Neural progenitor cell (in vitro differentiated cells): ENCODE data around the gene LYPLA2. TPM values are rescaled to one million over a fixed set of nuclear protein-coding genes. Genes with fewer than 3 reads are reported as not detected.

Experiments used
- DNase-seq: peaks from one replicate; pipeline ENCODE4 v3.0.0-alpha.2; 2016; ENCODE audit warnings: low spot score
- H2AFZ ChIP-seq: fragments of 200-600 bp; sonication (generic); replicated peaks from 2 replicates; pipeline ENCODE4 v1.6.1; 2016; ENCODE audit warnings: antibody characterized with exemption
- H3F3A ChIP-seq: fragments of 200-600 bp; sonication (generic); 2 replicates; pipeline ENCODE4 v1.6.1; 2016; ENCODE audit warnings: antibody characterized with exemption, low read depth
- H3K27ac ChIP-seq: fragments of 200-600 bp; sonication (generic); 2 replicates; pipeline ENCODE4 v1.5.1; 2016; ENCODE audit warnings: mild to moderate bottlenecking
- H3K27me3 ChIP-seq: fragments of 200-600 bp; sonication (generic); 2 replicates; pipeline ENCODE4 v1.6.1; 2016; ENCODE audit warnings: mild to moderate bottlenecking, moderate library complexity
- H3K36me3 ChIP-seq: fragments of 200-600 bp; sonication (generic); 2 replicates; pipeline ENCODE4 v1.5.1; 2016
- H3K4me1 ChIP-seq: fragments of 200-600 bp; sonication (generic); 2 replicates; pipeline ENCODE4 v1.6.1; 2016; ENCODE audit warnings: mixed run types
- H3K4me2 ChIP-seq: fragments of 200-600 bp; sonication (generic); 2 replicates; pipeline ENCODE4 v1.6.1; 2016
- H3K4me3 ChIP-seq: fragments of 200-600 bp; sonication (generic); 2 replicates; pipeline ENCODE4 v1.5.1; 2016
- H3K79me2 ChIP-seq: fragments of 200-600 bp; sonication (generic); 2 replicates; pipeline ENCODE4 v1.6.1; 2016; ENCODE audit warnings: low read depth
- H3K9ac ChIP-seq: fragments of 200-600 bp; sonication (generic); 2 replicates; pipeline ENCODE4 v1.6.1; 2016
- H3K9me3 ChIP-seq: fragments of 200-600 bp; sonication (generic); 2 replicates; pipeline ENCODE4 v1.5.1; 2016; ENCODE audit warnings: low read depth
- H4K20me1 ChIP-seq: fragments of 200-600 bp; sonication (generic); 2 replicates; pipeline ENCODE4 v1.6.1; 2016; ENCODE audit warnings: low read depth
- H3K27ac Mint-ChIP-seq: 3 replicates; pipeline ENCODE4 v1.8.0; 2021; ENCODE audit warnings: mixed read lengths
- H3K27me3 Mint-ChIP-seq: 2 replicates; pipeline ENCODE4 v1.8.0; 2022; ENCODE audit warnings: low read depth, mild to moderate bottlenecking, inconsistent platforms, moderate library complexity, mixed read lengths; ENCODE audit not compliant: insufficient read depth
- H3K36me3 Mint-ChIP-seq: 3 replicates; pipeline ENCODE4 v1.8.0; 2021; ENCODE audit warnings: mixed read lengths
- H3K4me1 Mint-ChIP-seq: 3 replicates; pipeline ENCODE4 v1.8.0; 2021; ENCODE audit warnings: mixed read lengths
- H3K4me3 Mint-ChIP-seq: 3 replicates; pipeline ENCODE4 v1.8.0; 2021; ENCODE audit warnings: mild to moderate bottlenecking, moderate library complexity, mixed read lengths
- H3K9me3 Mint-ChIP-seq: 3 replicates; pipeline ENCODE4 v1.8.0; 2020; ENCODE audit warnings: mixed read lengths
- EZH2 ChIP-seq: fragments of 200-600 bp; sonication (generic); IDR thresholded peaks from 2 replicates; pipeline ENCODE4 v1.6.1; 2017; ENCODE audit warnings: antibody characterized with exemption, mild to moderate bottlenecking, moderate library complexity
- EZH2phosphoT487 ChIP-seq: fragments of 200-600 bp; sonication (generic); IDR thresholded peaks from 2 replicates; pipeline ENCODE4 v1.6.1; 2017; ENCODE audit warnings: antibody characterized with exemption
- total RNA-seq: library from RNA; depleted of rRNA; stranded (reverse); fragments of >200 nt; gene quantifications from 2 replicates; pipeline ENCODE4 v1.2.3, GENCODE V29; 2015; ENCODE audit warnings: low replicate concordance
- TF ChIP-seq, protein P1 (sequence below): fragments of 200-600 bp; sonication (generic); IDR thresholded peaks from 2 replicates; pipeline ENCODE4 v1.5.1; 2017; ENCODE audit warnings: antibody characterized with exemption, mild to moderate bottlenecking

The LYPLA2 gene
- total RNA-seq, 1 donor from 2014 or later: 41.8 TPM

DNA sequence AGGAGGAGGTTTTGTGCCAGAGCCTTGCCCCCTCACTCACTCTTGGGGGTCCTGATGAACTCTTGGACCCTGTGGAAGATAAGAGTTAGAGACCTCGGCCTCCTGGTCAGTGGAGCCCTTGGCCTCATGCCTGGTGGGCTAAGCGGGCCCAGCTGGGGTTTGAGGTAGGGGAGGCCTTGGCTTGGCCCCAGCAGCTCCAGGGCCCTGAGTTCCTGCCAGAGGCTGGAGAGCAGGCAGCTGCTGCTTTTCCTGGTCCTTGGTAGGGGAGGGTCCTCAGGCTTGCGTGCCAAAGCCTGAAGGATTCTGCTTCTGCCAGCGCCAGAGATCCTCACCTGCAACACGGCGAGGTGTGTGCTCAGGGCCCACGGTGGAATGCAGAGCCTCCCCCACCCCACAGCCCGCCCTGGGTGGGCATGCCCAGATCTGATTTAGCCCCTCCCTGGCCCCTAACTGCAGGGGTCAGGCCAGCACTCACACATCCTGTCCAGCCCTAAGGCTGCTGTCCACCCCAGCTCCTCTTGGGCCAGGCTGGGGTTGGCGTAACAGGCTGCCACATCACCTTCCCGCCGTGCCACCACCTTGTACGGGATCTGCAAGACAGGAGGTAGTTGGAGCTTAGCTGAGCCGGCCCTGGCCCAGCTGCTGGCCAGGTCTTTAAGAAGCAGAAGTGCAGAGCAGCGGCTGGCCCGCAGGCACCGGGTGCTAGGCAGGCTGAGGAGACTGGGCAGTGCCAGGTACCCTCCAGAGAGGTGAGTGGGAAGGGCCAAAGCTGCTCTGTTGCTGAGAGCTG is 4.9 kb downstream of the LYPLA2 start:
- H3F3A ChIP-seq: peaks cover 16% of the 10 kb centered on the region
- no peak overlapping the region for H3K4me2 ChIP-seq
- H3K79me2 ChIP-seq: peaks cover 22% of the 10 kb centered on the region
- peaks cover 11% of the 10 kb centered on the region for H3K4me1 ChIP-seq
- no peak overlapping the region for H3K4me3 ChIP-seq
- H3K36me3 ChIP-seq: no peaks in the 10 kb centered on the region
- Mint-ChIP-seq H3K9me3 (no peaks in the 10 kb centered on the region), H3K4me3 (no peak overlapping the region), H3K27me3 (peaks cover 2% of the 10 kb centered on the region), H3K36me3 (peaks cover 2% of the 10 kb centered on the region), H3K27ac (no peak overlapping the region), H3K4me1 (peaks cover 14% of the 10 kb centered on the region)
- peaks cover under 1% of the 10 kb centered on the region for H3K27me3 ChIP-seq
- no peaks in the 10 kb centered on the region for H3K9me3 ChIP-seq
- TF ChIP-seq EZH2phosphoT487: no peak
- TF ChIP-seq, protein P1, sequence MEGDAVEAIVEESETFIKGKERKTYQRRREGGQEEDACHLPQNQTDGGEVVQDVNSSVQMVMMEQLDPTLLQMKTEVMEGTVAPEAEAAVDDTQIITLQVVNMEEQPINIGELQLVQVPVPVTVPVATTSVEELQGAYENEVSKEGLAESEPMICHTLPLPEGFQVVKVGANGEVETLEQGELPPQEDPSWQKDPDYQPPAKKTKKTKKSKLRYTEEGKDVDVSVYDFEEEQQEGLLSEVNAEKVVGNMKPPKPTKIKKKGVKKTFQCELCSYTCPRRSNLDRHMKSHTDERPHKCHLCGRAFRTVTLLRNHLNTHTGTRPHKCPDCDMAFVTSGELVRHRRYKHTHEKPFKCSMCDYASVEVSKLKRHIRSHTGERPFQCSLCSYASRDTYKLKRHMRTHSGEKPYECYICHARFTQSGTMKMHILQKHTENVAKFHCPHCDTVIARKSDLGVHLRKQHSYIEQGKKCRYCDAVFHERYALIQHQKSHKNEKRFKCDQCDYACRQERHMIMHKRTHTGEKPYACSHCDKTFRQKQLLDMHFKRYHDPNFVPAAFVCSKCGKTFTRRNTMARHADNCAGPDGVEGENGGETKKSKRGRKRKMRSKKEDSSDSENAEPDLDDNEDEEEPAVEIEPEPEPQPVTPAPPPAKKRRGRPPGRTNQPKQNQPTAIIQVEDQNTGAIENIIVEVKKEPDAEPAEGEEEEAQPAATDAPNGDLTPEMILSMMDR: no peak
- no peak for TF ChIP-seq EZH2
- H3K9ac ChIP-seq: no peak overlapping the region
- no peak for DNase-seq
- peaks cover 17% of the 10 kb centered on the region for H4K20me1 ChIP-seq
- no peak overlapping the region for H2AFZ ChIP-seq
- no peak overlapping the region for H3K27ac ChIP-seq

DNA sequence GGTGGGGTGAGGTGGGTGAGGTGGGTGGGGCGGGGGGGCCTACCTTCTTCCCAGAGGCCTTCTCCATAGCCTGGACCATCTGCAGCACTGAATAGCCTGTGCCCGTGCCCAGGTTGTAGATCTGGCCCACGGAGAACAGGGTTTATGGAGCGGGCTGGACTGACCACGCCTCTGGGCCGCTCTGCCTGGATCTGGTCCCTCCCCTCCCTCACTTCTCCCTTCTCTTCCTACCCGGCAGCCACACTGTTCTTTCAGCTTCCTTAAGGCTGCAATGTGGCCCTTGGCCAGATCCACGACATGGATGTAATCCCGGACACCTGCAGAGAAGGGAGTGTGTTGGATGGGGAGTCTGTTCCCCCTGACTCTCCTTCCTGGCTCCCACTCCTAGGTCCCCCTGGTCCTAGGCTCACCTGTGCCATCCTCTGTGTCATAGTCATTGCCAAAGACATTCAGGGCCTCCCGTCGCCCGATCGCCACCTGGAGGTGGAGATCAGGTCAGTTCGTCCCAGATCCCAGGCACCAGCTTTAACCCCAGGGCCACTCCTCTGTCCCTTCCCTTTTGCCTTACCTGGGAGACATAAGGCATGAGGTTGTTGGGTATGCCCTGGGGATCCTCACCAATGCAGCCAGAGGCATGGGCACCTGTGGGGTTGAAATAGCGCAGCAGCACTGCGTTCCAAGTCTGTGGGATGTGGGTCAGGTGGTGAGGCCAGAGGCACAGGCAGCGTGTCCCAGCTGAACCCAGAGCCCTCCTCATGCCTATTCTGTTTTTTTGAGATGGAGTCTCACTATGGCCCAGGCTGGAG is 5.7 kb downstream of the LYPLA2 start:
- TF ChIP-seq EZH2 (no peak), EZH2phosphoT487 (no peak)
- TF ChIP-seq, protein P1: no peak
- peaks cover 20% of the 10 kb centered on the region for H3F3A ChIP-seq
- no peaks in the 10 kb centered on the region for H3K36me3 ChIP-seq
- no peaks in the 10 kb centered on the region for H3K9me3 ChIP-seq
- H3K27me3 ChIP-seq: peaks cover 9% of the 10 kb centered on the region
- no peak overlapping the region for H3K4me2 ChIP-seq
- H3K4me1 ChIP-seq: peaks cover 11% of the 10 kb centered on the region
- H3K79me2 ChIP-seq: peaks cover 17% of the 10 kb centered on the region
- peaks cover 12% of the 10 kb centered on the region for H3K4me1 Mint-ChIP-seq
- DNase-seq: no peak
- H3K36me3 Mint-ChIP-seq: peaks cover 2% of the 10 kb centered on the region
- no peak overlapping the region for H3K9ac ChIP-seq
- no peak overlapping the region for H3K4me3 ChIP-seq
- H2AFZ ChIP-seq: no peak overlapping the region
- H4K20me1 ChIP-seq: peaks cover 17% of the 10 kb centered on the region
- H3K9me3 Mint-ChIP-seq: no peaks in the 10 kb centered on the region
- H3K27me3 Mint-ChIP-seq: peaks cover 4% of the 10 kb centered on the region
- peak overlapping the region; percentile 30 for H3K4me3 Mint-ChIP-seq
- no peak overlapping the region for H3K27ac ChIP-seq
- no peak overlapping the region for H3K27ac Mint-ChIP-seq

DNA sequence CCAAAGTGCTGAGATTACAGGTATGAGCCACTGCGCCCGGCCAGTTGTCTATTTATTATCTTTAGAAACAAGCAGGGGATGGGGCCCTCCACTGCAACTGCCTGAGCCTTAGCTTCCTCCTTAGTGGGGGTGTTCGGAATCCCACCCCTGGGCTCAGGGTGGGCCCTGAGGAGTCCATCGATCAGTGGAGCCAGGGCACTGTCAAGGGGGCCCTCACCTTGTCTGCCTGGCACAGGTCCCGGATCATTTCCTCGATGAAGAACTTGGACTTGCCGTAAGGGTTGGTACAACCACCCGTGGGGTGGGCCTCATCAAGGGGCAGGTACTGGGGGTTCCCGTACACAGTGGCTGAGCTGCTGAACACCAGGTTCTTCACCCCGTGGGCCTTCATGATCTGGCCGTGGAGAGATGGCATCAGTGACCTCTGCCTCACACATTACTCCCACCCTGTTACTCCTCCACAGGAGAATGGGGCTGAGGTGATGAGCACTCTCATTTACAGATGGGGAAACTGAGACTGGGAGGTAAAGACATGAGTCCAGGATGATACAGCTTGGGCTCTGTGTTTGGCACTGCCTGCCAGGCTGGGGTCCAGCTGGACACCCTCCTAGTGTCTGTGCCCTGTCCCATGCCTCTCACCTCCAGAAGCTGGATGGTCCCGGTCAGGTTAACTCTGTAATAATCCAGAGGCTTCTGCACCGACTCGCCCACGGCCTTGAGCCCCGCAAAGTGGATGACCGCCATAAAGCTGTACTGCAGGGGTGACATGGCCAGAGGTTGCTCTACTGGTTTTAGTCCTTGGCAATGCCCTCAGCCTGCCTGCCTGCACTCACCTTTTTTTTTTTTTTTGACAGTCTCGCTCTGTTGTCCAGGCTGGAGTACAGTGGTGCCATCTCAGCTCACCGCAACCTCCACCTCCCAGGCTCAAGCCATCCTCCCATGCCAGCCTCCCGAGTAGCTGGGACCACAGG is 6.8 kb downstream of the LYPLA2 start:
- Mint-ChIP-seq H3K4me3 (peak overlapping the region; percentile 30), H3K27ac (no peak overlapping the region), H3K9me3 (no peaks in the 10 kb centered on the region), H3K36me3 (peaks cover 2% of the 10 kb centered on the region), H3K27me3 (peaks cover 4% of the 10 kb centered on the region), H3K4me1 (peaks cover 9% of the 10 kb centered on the region)
- Histone ChIP-seq H3K27ac (no peak overlapping the region), H3K79me2 (peaks cover 6% of the 10 kb centered on the region), H2AFZ (no peak overlapping the region), H3K9me3 (no peaks in the 10 kb centered on the region), H3F3A (peaks cover 29% of the 10 kb centered on the region), H3K4me2 (no peak overlapping the region), H3K9ac (no peak overlapping the region), H3K4me1 (peaks cover 8% of the 10 kb centered on the region), H3K36me3 (no peaks in the 10 kb centered on the region), H3K4me3 (no peak overlapping the region), H4K20me1 (peaks cover 17% of the 10 kb centered on the region), H3K27me3 (peaks cover 16% of the 10 kb centered on the region)
- TF ChIP-seq, protein P1: no peak
- TF ChIP-seq EZH2: no peak
- TF ChIP-seq EZH2phosphoT487: no peak
- DNase-seq: no peak
